HEK293 (cell line): ENCODE results near the gene BCAP31.

Experiments
- CTCF ChIA-PET: fragments of 350-600 bp; formaldehyde crosslinking; extraction: SDS; loops from one replicate; lab custom pipeline; 2021; ENCODE audit warnings: antibody characterized with exemption; lab: Yijun Ruan, JAX
- POLR2A ChIA-PET: fragments of 300-600 bp; formaldehyde crosslinking; extraction: SDS; loops from one replicate; lab custom pipeline; 2020; ENCODE audit warnings: antibody characterized with exemption, inconsistent platforms; lab: Yijun Ruan, JAX
- H3K27ac ChIP-seq: fragments of 200-500 bp; sonication (Bioruptor generic); 2 replicates; pipeline ENCODE4 v1.5.1; 2014; ENCODE audit warnings: low read depth, low read length, control low read depth, inconsistent platforms; ENCODE audit errors: extremely low read depth
- H3K36me3 ChIP-seq, 2 experiments: fragments of 200-500 bp in 1 of 2; sonication (Bioruptor generic) in 1 of 2; 1 replicate in 1 of 2; 2 replicates in 1 of 2; pipeline ENCODE4 v1.5.1; 2014 to 2017; ENCODE audit warnings: inconsistent platforms in 2 of 2, low read length in 2 of 2; ENCODE audit not compliant: control insufficient read depth in 2 of 2, insufficient read depth in 1 of 2
- H3K4me1 ChIP-seq: fragments of 200-500 bp; sonication (Bioruptor generic); 2 replicates; pipeline ENCODE4 v1.5.1; 2014; ENCODE audit warnings: mild to moderate bottlenecking, low read length, inconsistent platforms; ENCODE audit not compliant: control insufficient read depth, insufficient read depth
- H3K4me3 ChIP-seq: 2 replicates; pipeline ENCODE4 v1.5.1; 2011; ENCODE audit warnings: low read depth, mild to moderate bottlenecking, control low read depth, low read length, moderate library complexity
- H3K9me3 ChIP-seq: fragments of 200-500 bp; sonication (Bioruptor generic); 2 replicates; pipeline ENCODE4 v1.5.1; 2014; ENCODE audit warnings: low read depth, low read length, inconsistent platforms; ENCODE audit not compliant: control insufficient read depth, insufficient read depth
- BCL11B ChIP-seq: fragments of 450-650 bp; formaldehyde crosslinking; IDR thresholded peaks from 2 replicates; pipeline ENCODE4 v1.5.1; 2016; ENCODE audit warnings: low read depth, missing biosample characterization, missing genetic modification characterization
- CTCF ChIP-seq: fragments of 450-650 bp; formaldehyde crosslinking; IDR thresholded peaks from 2 replicates; pipeline ENCODE4 v1.5.1; 2016; ENCODE audit warnings: missing biosample characterization, missing genetic modification characterization
- MZF1 ChIP-seq: fragments of 450-650 bp; formaldehyde crosslinking; IDR thresholded peaks from 2 replicates; pipeline ENCODE4 v1.5.1; 2017; ENCODE audit warnings: missing biosample characterization, missing genetic modification characterization, borderline replicate concordance
- REPIN1 ChIP-seq: fragments of 450-650 bp; formaldehyde crosslinking; IDR thresholded peaks from 2 replicates; pipeline ENCODE4 v1.5.1; 2017; ENCODE audit warnings: missing biosample characterization, missing genetic modification characterization, low read depth
- ZFP3 ChIP-seq: fragments of 450-650 bp; formaldehyde crosslinking; IDR thresholded peaks from 2 replicates; pipeline ENCODE4 v1.5.1; 2016; ENCODE audit warnings: low read depth, missing biosample characterization, missing genetic modification characterization
- ZNF10 ChIP-seq: fragments of 450-650 bp; formaldehyde crosslinking; IDR thresholded peaks from 2 replicates; pipeline ENCODE4 v1.5.1; 2017; ENCODE audit warnings: missing biosample characterization, missing genetic modification characterization
- ZNF138 ChIP-seq: fragments of 450-650 bp; formaldehyde crosslinking; IDR thresholded peaks from 2 replicates; pipeline ENCODE4 v1.5.1; 2016; ENCODE audit warnings: missing biosample characterization, missing genetic modification characterization, borderline replicate concordance
- ZNF184 ChIP-seq: fragments of 450-650 bp; IDR thresholded peaks from 2 replicates; pipeline ENCODE4 v1.5.1; 2018; ENCODE audit warnings: missing biosample characterization, mild to moderate bottlenecking, missing genetic modification characterization
- ZNF2 ChIP-seq: fragments of 450-650 bp; formaldehyde crosslinking; IDR thresholded peaks from 2 replicates; pipeline ENCODE4 v1.5.1; 2016; ENCODE audit warnings: missing biosample characterization, missing genetic modification characterization
- ZNF239 ChIP-seq: fragments of 450-650 bp; formaldehyde crosslinking; IDR thresholded peaks from 2 replicates; pipeline ENCODE4 v1.5.1; 2016; ENCODE audit warnings: missing biosample characterization, missing genetic modification characterization
- ZNF350 ChIP-seq: fragments of 450-650 bp; formaldehyde crosslinking; IDR thresholded peaks from 2 replicates; pipeline ENCODE4 v1.5.0; 2017; ENCODE audit warnings: missing biosample characterization, mild to moderate bottlenecking, missing genetic modification characterization
- ZNF37A ChIP-seq: fragments of 450-650 bp; IDR thresholded peaks from 2 replicates; pipeline ENCODE4 v1.5.1; 2018; ENCODE audit warnings: missing biosample characterization, missing genetic modification characterization
- ZNF416 ChIP-seq: fragments of 450-650 bp; formaldehyde crosslinking; IDR thresholded peaks from 2 replicates; pipeline ENCODE4 v1.5.1; 2016; ENCODE audit warnings: missing biosample characterization, missing genetic modification characterization
- ZNF473 ChIP-seq: fragments of 450-650 bp; formaldehyde crosslinking; IDR thresholded peaks from 2 replicates; pipeline ENCODE4 v1.5.1; 2017; ENCODE audit warnings: missing biosample characterization, missing genetic modification characterization
- ZNF623 ChIP-seq: fragments of 450-650 bp; formaldehyde crosslinking; IDR thresholded peaks from 2 replicates; pipeline ENCODE4 v1.5.1; 2016; ENCODE audit warnings: missing biosample characterization, missing genetic modification characterization
- ZNF654 ChIP-seq: fragments of 450-650 bp; formaldehyde crosslinking; IDR thresholded peaks from 2 replicates; pipeline ENCODE4 v1.5.1; 2016; ENCODE audit warnings: low read depth, missing biosample characterization, missing genetic modification characterization
- ZNF658 ChIP-seq: fragments of 450-650 bp; formaldehyde crosslinking; IDR thresholded peaks from 2 replicates; pipeline ENCODE4; 2016; ENCODE audit warnings: missing biosample characterization, missing genetic modification characterization
- ZNF692 ChIP-seq: fragments of 450-650 bp; formaldehyde crosslinking; IDR thresholded peaks from 2 replicates; pipeline ENCODE4 v1.5.1; 2016; ENCODE audit warnings: missing biosample characterization, missing genetic modification characterization
- ZNF707 ChIP-seq: fragments of 450-650 bp; formaldehyde crosslinking; IDR thresholded peaks from 2 replicates; pipeline ENCODE4 v1.5.1; 2016; ENCODE audit warnings: missing biosample characterization, missing genetic modification characterization
- ZNF830 ChIP-seq: fragments of 450-650 bp; IDR thresholded peaks from 2 replicates; pipeline ENCODE4 v1.5.0; 2018; ENCODE audit warnings: missing biosample characterization, missing genetic modification characterization, low read depth, mild to moderate bottlenecking, moderate library complexity
- ZSCAN4 ChIP-seq: fragments of 450-650 bp; formaldehyde crosslinking; IDR thresholded peaks from 2 replicates; pipeline ENCODE4 v1.5.1; 2017; ENCODE audit warnings: missing biosample characterization, missing genetic modification characterization
- TF ChIP-seq, protein P1 (sequence below): fragments of 450-650 bp; formaldehyde crosslinking; IDR thresholded peaks from 2 replicates; pipeline ENCODE4 v1.5.1; 2017; ENCODE audit warnings: missing biosample characterization, missing genetic modification characterization
- TF ChIP-seq, protein P2 (sequence below): fragments of 450-650 bp; formaldehyde crosslinking; conservative IDR thresholded peaks from 2 replicates; pipeline ENCODE4 v1.5.1; 2016; ENCODE audit warnings: low read depth, missing biosample characterization, missing genetic modification characterization
- TF ChIP-seq, protein P3 (sequence below): sonication (generic); formaldehyde crosslinking; IDR thresholded peaks from 2 replicates; pipeline ENCODE4 v1.8.1; 2022; ENCODE audit warnings: mild to moderate bottlenecking, moderate library complexity, missing genetic modification reagents

BCAP31 gene

DNA sequence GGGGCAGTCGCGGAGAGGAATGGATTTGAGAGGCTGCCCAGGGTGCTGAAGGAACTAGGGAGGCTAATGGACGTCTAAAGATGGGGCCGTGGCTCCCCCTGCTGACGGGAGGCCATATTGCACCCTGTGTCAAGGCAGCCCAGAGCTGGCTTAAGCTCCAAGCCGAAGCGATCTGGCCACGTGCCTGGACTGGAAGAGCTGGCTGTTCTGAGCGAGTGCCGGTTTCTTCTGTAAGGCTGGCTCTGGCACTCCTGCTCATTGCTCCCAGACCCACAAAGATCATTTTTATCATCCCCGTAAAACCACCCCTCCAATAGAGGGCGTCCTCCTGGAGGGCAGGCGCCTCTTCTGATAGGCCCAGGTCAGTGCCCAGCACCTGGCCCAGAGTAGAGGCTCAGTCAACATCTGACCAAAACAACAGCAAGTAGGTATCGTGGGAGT lies 56.2 kb downstream of the BCAP31 start (continued):
- 0 out of 2 replicates have a peak, but pooled peaks have one; percentile 23 for TF ChIP-seq ZNF692 (tag by site-specific recombination)
- TF ChIP-seq ZNF830 (tag by site-specific recombination), result no peak
- TF ChIP-seq CTCF (tag by site-specific recombination), result peak; percentile 91
- TF ChIP-seq ZNF658 (tag by site-specific recombination), result no peak
- no peak for TF ChIP-seq ZNF37A (tag by site-specific recombination)
- no peak for TF ChIP-seq MZF1 (tag by site-specific recombination)
- peak; percentile 91 for TF ChIP-seq ZNF654 (tag by site-specific recombination)
- TF ChIP-seq ZNF350 (tag by site-specific recombination), result no peak
- no peak for TF ChIP-seq ZNF623
- no peak for TF ChIP-seq ZNF473
- TF ChIP-seq ZNF10 (tag by site-specific recombination), result no peak
- no peak for TF ChIP-seq ZNF239
- no peak for TF ChIP-seq REPIN1 (tag by site-specific recombination)
- TF ChIP-seq, protein P1, sequence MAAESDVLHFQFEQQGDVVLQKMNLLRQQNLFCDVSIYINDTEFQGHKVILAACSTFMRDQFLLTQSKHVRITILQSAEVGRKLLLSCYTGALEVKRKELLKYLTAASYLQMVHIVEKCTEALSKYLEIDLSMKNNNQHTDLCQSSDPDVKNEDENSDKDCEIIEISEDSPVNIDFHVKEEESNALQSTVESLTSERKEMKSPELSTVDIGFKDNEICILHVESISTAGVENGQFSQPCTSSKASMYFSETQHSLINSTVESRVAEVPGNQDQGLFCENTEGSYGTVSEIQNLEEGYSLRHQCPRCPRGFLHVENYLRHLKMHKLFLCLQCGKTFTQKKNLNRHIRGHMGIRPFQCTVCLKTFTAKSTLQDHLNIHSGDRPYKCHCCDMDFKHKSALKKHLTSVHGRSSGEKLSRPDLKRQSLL (tag by site-specific recombination), result no peak
- no peak for TF ChIP-seq ZFP3 (tag by site-specific recombination)
- TF ChIP-seq ZNF707 (tag by site-specific recombination), result no peak
- no peak for TF ChIP-seq ZNF184 (tag by site-specific recombination)
- no peak for TF ChIP-seq BCL11B (tag by site-specific recombination)
- peak; percentile 83 for TF ChIP-seq ZNF416

DNA sequence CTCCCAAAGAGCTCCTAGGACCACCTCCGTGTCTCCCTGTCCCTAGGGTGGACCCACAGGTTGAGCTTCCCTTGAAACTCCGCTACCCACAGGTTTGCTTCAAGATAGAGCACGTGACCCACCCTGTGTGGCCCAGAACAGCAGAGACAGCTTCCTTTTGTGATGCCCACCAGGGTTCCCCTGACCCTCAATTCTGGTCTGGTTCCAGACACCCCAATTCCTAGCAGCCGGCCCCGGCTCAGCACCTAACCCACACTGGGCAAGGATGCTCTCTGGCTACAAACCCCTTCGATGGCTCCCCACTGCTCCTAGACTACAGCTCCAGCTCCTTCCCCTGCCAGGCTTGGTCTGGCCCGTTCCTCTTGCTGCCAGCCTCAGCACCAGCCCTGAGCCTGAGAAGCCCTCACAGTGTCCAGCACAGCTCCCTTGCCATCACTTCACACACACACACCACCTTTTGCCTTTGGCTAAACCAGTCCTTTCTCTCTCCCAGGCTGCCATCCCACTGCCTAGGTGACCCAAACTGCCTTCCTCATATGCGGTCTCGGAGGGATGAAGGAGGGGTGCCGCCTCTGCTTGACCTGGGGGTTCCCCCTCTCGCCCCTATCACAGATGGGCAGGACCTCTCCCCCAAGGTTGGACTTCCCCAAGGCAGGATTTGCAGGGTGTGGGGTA lies 56.8 kb downstream of the BCAP31 start:
- Histone ChIP-seq H3K27ac (no peak overlapping the region), H3K36me3 (no peaks in the 10 kb centered on the region), H3K4me1 (no peaks in the 10 kb centered on the region), H3K9me3 (no peaks in the 10 kb centered on the region), H3K4me3 (no peak overlapping the region)
- ChIA-PET CTCF (interaction anchor here (0.7 to 5.2 kb wide), 41 partner anchors 9 to 725 kb away, joined by 3 to 63 read pairs (median 6); partner anchors contain the start of genes ARHGAP4, DUSP9 and SLC6A8), POLR2A (interaction anchor here (1.1 to 1.8 kb wide), 2 partner anchors 41 to 69 kb away, joined by 4 to 5 read pairs; no protein-coding TSS in a partner anchor)
- TF ChIP-seq, protein P2, sequence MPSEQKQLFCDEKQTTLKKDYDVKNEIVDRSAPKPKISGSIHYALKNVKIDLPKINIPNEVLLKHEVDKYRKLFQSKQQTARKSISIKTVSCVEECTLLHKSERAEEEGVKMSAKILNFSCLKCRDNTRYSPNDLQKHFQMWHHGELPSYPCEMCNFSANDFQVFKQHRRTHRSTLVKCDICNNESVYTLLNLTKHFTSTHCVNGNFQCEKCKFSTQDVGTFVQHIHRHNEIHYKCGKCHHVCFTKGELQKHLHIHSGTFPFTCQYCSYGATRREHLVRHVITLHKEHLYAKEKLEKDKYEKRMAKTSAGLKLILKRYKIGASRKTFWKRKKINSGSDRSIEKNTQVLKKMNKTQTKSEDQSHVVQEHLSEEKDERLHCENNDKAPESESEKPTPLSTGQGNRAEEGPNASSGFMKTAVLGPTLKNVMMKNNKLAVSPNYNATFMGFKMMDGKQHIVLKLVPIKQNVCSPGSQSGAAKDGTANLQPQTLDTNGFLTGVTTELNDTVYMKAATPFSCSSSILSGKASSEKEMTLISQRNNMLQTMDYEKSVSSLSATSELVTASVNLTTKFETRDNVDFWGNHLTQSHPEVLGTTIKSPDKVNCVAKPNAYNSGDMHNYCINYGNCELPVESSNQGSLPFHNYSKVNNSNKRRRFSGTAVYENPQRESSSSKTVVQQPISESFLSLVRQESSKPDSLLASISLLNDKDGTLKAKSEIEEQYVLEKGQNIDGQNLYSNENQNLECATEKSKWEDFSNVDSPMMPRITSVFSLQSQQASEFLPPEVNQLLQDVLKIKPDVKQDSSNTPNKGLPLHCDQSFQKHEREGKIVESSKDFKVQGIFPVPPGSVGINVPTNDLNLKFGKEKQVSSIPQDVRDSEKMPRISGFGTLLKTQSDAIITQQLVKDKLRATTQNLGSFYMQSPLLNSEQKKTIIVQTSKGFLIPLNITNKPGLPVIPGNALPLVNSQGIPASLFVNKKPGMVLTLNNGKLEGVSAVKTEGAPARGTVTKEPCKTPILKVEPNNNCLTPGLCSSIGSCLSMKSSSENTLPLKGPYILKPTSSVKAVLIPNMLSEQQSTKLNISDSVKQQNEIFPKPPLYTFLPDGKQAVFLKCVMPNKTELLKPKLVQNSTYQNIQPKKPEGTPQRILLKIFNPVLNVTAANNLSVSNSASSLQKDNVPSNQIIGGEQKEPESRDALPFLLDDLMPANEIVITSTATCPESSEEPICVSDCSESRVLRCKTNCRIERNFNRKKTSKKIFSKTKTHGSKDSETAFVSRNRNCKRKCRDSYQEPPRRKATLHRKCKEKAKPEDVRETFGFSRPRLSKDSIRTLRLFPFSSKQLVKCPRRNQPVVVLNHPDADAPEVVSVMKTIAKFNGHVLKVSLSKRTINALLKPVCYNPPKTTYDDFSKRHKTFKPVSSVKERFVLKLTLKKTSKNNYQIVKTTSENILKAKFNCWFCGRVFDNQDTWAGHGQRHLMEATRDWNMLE (tag by site-specific recombination), result 0 out of 2 replicates have a peak, but pooled peaks have one; percentile 46
- TF ChIP-seq, protein P3, sequence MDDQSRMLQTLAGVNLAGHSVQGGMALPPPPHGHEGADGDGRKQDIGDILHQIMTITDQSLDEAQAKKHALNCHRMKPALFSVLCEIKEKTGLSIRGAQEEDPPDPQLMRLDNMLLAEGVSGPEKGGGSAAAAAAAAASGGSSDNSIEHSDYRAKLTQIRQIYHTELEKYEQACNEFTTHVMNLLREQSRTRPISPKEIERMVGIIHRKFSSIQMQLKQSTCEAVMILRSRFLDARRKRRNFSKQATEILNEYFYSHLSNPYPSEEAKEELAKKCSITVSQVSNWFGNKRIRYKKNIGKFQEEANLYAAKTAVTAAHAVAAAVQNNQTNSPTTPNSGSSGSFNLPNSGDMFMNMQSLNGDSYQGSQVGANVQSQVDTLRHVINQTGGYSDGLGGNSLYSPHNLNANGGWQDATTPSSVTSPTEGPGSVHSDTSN (CRISPR knock-in tag), result no peak
- TF ChIP-seq ZNF138 (tag by site-specific recombination) (no peak), ZNF2 (tag by site-specific recombination) (no peak), ZSCAN4 (tag by site-specific recombination) (no peak)
